Measurements from ENCODE around the gene SMG6. TPM values are rescaled to one million over a fixed set of nuclear protein-coding genes. Genes with fewer than 3 reads are reported as not detected.
"Not testable (repeated sequence)": the region's sequence is repeated elsewhere in the genome, so short reads cannot be mapped to it uniquely, and the experiment has no call there.

Gene SMG6
- total and polyA plus RNA-seq, 2 experiments from 2014 or later: 16.8 to 63.1 TPM

DNA sequence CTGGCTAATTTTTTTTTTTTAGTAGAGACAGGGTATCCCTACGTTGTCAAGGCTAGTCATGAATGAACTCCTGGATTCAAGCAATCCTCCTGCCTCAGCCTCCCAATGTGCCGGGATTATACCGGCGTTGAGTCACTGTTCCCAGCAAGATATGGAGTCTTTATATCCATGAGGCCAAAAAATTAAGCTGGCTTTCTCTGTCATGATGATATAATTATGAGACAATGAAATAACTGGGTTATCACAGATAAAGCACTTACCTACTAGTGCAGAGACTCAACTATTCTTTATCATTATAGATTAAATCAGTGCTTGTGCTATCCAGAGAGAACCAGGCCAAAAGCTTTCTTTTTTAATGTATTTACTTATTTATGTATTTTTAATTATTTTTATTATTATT lies 36.2 kb downstream of the SMG6 start:
- Histone ChIP-seq H3K9ac (no peak overlapping the region), H3K4me1 (ENCODE audit: insufficient read depth) (peaks cover 13% of the 10 kb centered on the region), H3K27me3 (replicated peaks; ENCODE audit: insufficient read depth) (no peaks in the 10 kb centered on the region), H3K9me3 (ENCODE audit: low read depth) (no peaks in the 10 kb centered on the region), H3K27ac (no peak overlapping the region), H3K4me3 (no peak overlapping the region), H4K20me1 (ENCODE audit: insufficient read depth) (no peaks in the 10 kb centered on the region), H3F3A (ENCODE audit: insufficient read depth) (peaks cover 21% of the 10 kb centered on the region), H3K36me3 (ENCODE audit: low read depth) (no peaks in the 10 kb centered on the region), H3K4me2 (ENCODE audit: unreplicated experiment) (no peak overlapping the region), H3K9me2 (ENCODE audit: insufficient read depth) (no peaks in the 10 kb centered on the region), H2AFZ (no peak overlapping the region), H3K79me2 (ENCODE audit: insufficient read depth) (peaks cover 11% of the 10 kb centered on the region; the same call in 1 of the 2 replicates)
- no peak for DNase-seq
- TF ChIP-seq EZH2phosphoT487 (IDR thresholded peaks at IDR 0.05; ENCODE audit: insufficient read depth, low read depth) (no peak), EZH2 (IDR thresholded peaks at IDR 0.05; ENCODE audit: insufficient read depth, poor library complexity, severe bottlenecking) (no peak)
- in situ Hi-C loops (cut with MboI): no loop called here
- 91 to 92% methylated on average over 4 of the region's 4 CpGs for WGBS, 2 experiments (ENCODE audit: low coverage in 1 of 2, low lambda C conversion rate in 2 of 2, missing lambda C conversion rate in 2 of 2)

DNA sequence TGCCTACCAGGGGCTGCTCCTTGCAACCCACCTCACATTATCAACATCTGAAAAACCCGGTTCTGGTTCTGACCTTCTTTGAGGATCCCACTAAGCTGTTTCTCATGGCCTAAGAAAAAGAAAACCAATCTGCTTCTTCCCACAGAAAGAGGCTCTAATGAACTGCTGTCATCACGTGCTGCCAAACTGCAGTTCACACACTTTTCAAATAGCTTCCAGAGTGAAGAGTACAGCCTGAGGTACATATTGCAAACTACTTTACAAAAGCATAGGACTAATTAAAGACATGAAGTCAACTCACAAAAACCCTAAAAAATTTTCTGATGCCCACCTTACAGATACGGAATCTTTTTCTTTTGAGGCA lies 36.7 kb downstream of the SMG6 start:
- TF ChIP-seq EZH2 (IDR thresholded peaks at IDR 0.05; ENCODE audit: insufficient read depth, poor library complexity, severe bottlenecking): no peak
- TF ChIP-seq EZH2phosphoT487 (IDR thresholded peaks at IDR 0.05; ENCODE audit: insufficient read depth, low read depth): no peak
- in situ Hi-C loops (cut with MboI): no loop called here
- Histone ChIP-seq H2AFZ (no peak overlapping the region), H3K27me3 (replicated peaks; ENCODE audit: insufficient read depth) (no peaks in the 10 kb centered on the region), H3F3A (ENCODE audit: insufficient read depth) (peaks cover 24% of the 10 kb centered on the region), H3K27ac (no peak overlapping the region), H3K9me2 (ENCODE audit: insufficient read depth) (no peaks in the 10 kb centered on the region), H3K9ac (no peak overlapping the region), H3K4me3 (no peak overlapping the region), H3K79me2 (ENCODE audit: insufficient read depth) (peaks cover 11% of the 10 kb centered on the region; the same call in 1 of the 2 replicates), H3K4me1 (ENCODE audit: insufficient read depth) (peaks cover 15% of the 10 kb centered on the region), H4K20me1 (ENCODE audit: insufficient read depth) (no peaks in the 10 kb centered on the region), H3K9me3 (ENCODE audit: low read depth) (no peaks in the 10 kb centered on the region), H3K36me3 (ENCODE audit: low read depth) (no peaks in the 10 kb centered on the region), H3K4me2 (ENCODE audit: unreplicated experiment) (no peak overlapping the region)
- no peak for DNase-seq
- WGBS, 2 experiments (ENCODE audit: low coverage in 1 of 2, low lambda C conversion rate in 2 of 2, missing lambda C conversion rate in 2 of 2): 80 to 90% methylated on average over 3 of the region's 3 CpGs

DNA sequence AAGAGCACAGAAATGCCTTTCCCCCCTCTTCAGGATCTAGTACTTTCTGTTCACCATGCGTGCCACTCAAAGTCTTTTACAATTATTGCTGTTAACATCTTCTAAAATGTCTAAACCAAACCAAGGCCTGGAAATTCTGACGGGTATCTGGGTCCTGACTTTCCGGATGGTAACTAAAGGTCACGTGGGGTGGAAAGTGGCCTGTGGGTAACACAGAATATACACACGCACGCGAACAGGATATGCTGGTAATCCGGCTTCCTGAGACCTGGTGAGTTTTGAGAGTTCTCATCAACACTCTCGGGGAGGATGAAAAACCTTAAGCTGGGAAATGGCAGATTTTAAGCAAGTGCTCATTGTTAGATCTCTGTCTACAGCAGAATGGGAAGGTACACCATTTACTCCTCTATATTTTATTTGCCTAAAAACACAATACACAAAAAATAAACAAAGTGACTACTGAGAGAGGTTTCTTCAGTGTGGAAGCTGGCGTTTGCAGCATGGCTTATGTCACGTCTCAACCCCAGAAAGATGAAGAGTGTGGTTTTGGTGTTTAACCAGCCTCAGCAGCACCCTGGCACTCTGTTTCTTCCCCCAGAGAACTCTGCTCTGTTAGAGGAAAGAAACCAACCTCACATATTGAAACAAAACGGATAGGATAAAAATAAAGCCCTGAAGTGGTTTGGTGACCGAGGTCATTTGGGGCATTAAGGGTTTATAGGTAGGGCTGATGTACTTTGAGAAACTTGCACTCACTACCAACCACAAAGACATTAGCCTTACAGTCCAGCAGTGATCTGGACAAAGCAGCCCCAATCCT lies 37.3 kb downstream of the SMG6 start:
- H3K27ac ChIP-seq: no peak overlapping the region
- H3K4me2 ChIP-seq (ENCODE audit: unreplicated experiment): no peak overlapping the region
- no peak overlapping the region for H3K4me3 ChIP-seq
- peaks cover 15% of the 10 kb centered on the region for H3K4me1 ChIP-seq (ENCODE audit: insufficient read depth)
- H3F3A ChIP-seq (ENCODE audit: insufficient read depth): peaks cover 30% of the 10 kb centered on the region
- 98% methylated on average over 13 of the region's 13 CpGs for WGBS, 2 experiments (ENCODE audit: low coverage in 1 of 2, low lambda C conversion rate in 2 of 2, missing lambda C conversion rate in 2 of 2)
- no peaks in the 10 kb centered on the region for H3K9me2 ChIP-seq (ENCODE audit: insufficient read depth)
- no peak overlapping the region for H3K9ac ChIP-seq
- DNase-seq: no peak
- in situ Hi-C loops (cut with MboI): no loop called here
- no peaks in the 10 kb centered on the region for H3K27me3 ChIP-seq (replicated peaks; ENCODE audit: insufficient read depth)
- H3K36me3 ChIP-seq (ENCODE audit: low read depth): no peaks in the 10 kb centered on the region
- peaks cover 17% of the 10 kb centered on the region; the same call in 1 of the 2 replicates for H3K79me2 ChIP-seq (ENCODE audit: insufficient read depth)
- H3K9me3 ChIP-seq (ENCODE audit: low read depth): no peaks in the 10 kb centered on the region
- no peak for TF ChIP-seq EZH2 (IDR thresholded peaks at IDR 0.05; ENCODE audit: insufficient read depth, poor library complexity, severe bottlenecking)
- TF ChIP-seq EZH2phosphoT487 (IDR thresholded peaks at IDR 0.05; ENCODE audit: insufficient read depth, low read depth): no peak
- H4K20me1 ChIP-seq (ENCODE audit: insufficient read depth): no peaks in the 10 kb centered on the region
- H2AFZ ChIP-seq: no peak overlapping the region

DNA sequence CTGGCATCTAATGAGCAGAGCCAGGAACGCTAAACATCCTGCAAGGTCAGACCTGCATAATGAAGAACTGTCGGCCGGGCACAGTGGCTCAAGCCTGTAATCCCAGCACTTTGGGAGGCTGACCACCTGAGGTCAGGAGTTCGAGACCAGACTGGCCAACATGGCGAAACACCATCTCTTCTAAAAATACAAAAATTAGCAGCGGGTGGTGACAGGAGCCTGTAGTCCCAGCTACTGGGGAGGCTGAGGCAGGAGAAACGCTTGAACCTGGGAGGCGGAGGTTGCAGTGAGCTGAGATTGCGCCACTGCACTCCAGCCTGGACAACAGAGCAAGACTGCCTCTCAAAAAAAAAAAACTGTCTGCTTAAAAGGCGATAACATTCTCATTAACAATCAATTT lies 38.4 kb downstream of the SMG6 start:
- Histone ChIP-seq H3K79me2 (ENCODE audit: insufficient read depth) (peaks cover 24% of the 10 kb centered on the region), H3K4me1 (ENCODE audit: insufficient read depth) (peaks cover 19% of the 10 kb centered on the region), H3F3A (ENCODE audit: insufficient read depth) (peaks cover 30% of the 10 kb centered on the region)
- DNase-seq; H3K27ac ChIP-seq; H3K27me3 ChIP-seq (replicated peaks; ENCODE audit: insufficient read depth); H3K4me3 ChIP-seq; H4K20me1 ChIP-seq (ENCODE audit: insufficient read depth); H3K9me3 ChIP-seq (ENCODE audit: low read depth); H3K9ac ChIP-seq; H3K9me2 ChIP-seq (ENCODE audit: insufficient read depth); H2AFZ ChIP-seq; H3K4me2 ChIP-seq (ENCODE audit: unreplicated experiment); in situ Hi-C loops (cut with MboI); H3K36me3 ChIP-seq (ENCODE audit: low read depth): not testable (repeated sequence)
- WGBS, 2 experiments (ENCODE audit: low coverage in 1 of 2, low lambda C conversion rate in 2 of 2, missing lambda C conversion rate in 2 of 2): 96 to 97% methylated on average over 10 of the region's 10 CpGs
